H9 (cell line): ENCODE measurements around the gene TRMT2A. TPM values are rescaled to one million over a fixed set of nuclear protein-coding genes. Genes with fewer than 3 reads are reported as not detected.

Experiments used
- DNase-seq: peaks from one replicate; pipeline ENCODE4 v3.0.0-alpha.2; 2017
- H2AFZ ChIP-seq: one replicate; pipeline ENCODE4 v1.6.1; 2013; ENCODE audit warnings: mild to moderate bottlenecking, low read length, control low read depth, moderate library complexity
- H2AK5ac ChIP-seq: 2 replicates; pipeline ENCODE4 v1.6.1; 2013; ENCODE audit warnings: low read length, control low read depth, mixed read lengths; ENCODE audit not compliant: insufficient read length
- H2BK120ac ChIP-seq: one replicate; pipeline ENCODE4 v1.6.1; 2013; ENCODE audit warnings: low read depth, mild to moderate bottlenecking, low read length, control low read depth, inconsistent platforms; ENCODE audit not compliant: poor library complexity, severe bottlenecking
- H2BK12ac ChIP-seq: 2 replicates; pipeline ENCODE4 v1.6.1; 2013; ENCODE audit warnings: low read length, control low read depth, mixed read lengths, low read depth; ENCODE audit not compliant: insufficient read length
- H2BK15ac ChIP-seq: 2 replicates; pipeline ENCODE4 v1.6.1; 2013; ENCODE audit warnings: low read depth, low read length, control low read depth
- H2BK20ac ChIP-seq: one replicate; pipeline ENCODE4 v1.6.1; 2013; ENCODE audit warnings: low read depth, mild to moderate bottlenecking, low read length, control low read depth, inconsistent platforms; ENCODE audit not compliant: poor library complexity, severe bottlenecking
- H2BK5ac ChIP-seq: 2 replicates; pipeline ENCODE4 v1.6.1; 2013; ENCODE audit warnings: low read length, control low read depth, mixed read lengths; ENCODE audit not compliant: insufficient read length
- H3K14ac ChIP-seq: 2 replicates; pipeline ENCODE4 v1.6.1; 2013; ENCODE audit warnings: low read length, control low read depth; ENCODE audit not compliant: insufficient read depth
- H3K18ac ChIP-seq: 2 replicates; pipeline ENCODE4 v1.6.1; 2013; ENCODE audit warnings: low read depth, mild to moderate bottlenecking, mixed read lengths, low read length, control low read depth; ENCODE audit not compliant: insufficient read length
- H3K23ac ChIP-seq: 2 replicates; pipeline ENCODE4 v1.6.1; 2013; ENCODE audit warnings: low read length, control low read depth, mixed read lengths, low read depth; ENCODE audit not compliant: insufficient read length
- H3K23me2 ChIP-seq: 2 replicates; pipeline ENCODE4 v1.6.1; 2013; ENCODE audit warnings: low read depth, mild to moderate bottlenecking, mixed read lengths, low read length, control low read depth; ENCODE audit not compliant: insufficient read length, poor library complexity, severe bottlenecking
- H3K27ac ChIP-seq: 2 replicates; pipeline ENCODE4 v1.5.1; 2013; ENCODE audit warnings: low read length, control low read depth, mixed read lengths, low read depth; ENCODE audit not compliant: insufficient read length
- H3K27me3 ChIP-seq: 2 replicates; pipeline ENCODE4 v1.6.1; 2013; ENCODE audit warnings: low read length, control low read depth, inconsistent platforms; ENCODE audit not compliant: insufficient read depth
- H3K4ac ChIP-seq: 2 replicates; pipeline ENCODE4 v1.6.1; 2013; ENCODE audit warnings: low read depth, mild to moderate bottlenecking, control low read depth, inconsistent platforms, low read length, moderate library complexity
- H3K4me1 ChIP-seq: 2 replicates; pipeline ENCODE4 v1.6.1; 2013; ENCODE audit warnings: low read length, control low read depth, inconsistent platforms; ENCODE audit not compliant: insufficient read depth
- H3K4me2 ChIP-seq: 2 replicates; pipeline ENCODE4 v1.6.1; 2013; ENCODE audit warnings: low read length, control low read depth, mixed read lengths; ENCODE audit not compliant: insufficient read length, insufficient read depth
- H3K56ac ChIP-seq: 2 replicates; pipeline ENCODE4 v1.6.1; 2013; ENCODE audit warnings: low read depth, mild to moderate bottlenecking, mixed read lengths, low read length, control low read depth; ENCODE audit not compliant: insufficient read length
- H3K79me1 ChIP-seq: 2 replicates; pipeline ENCODE4 v1.6.1; 2013; ENCODE audit warnings: low read depth, mild to moderate bottlenecking, moderate library complexity, low read length, control low read depth, inconsistent platforms; ENCODE audit not compliant: insufficient read depth, poor library complexity, severe bottlenecking
- H3K79me2 ChIP-seq: 2 replicates; pipeline ENCODE4 v1.6.1; 2013; ENCODE audit warnings: low read length, control low read depth, inconsistent platforms; ENCODE audit not compliant: insufficient read depth
- H3K9ac ChIP-seq: 2 replicates; pipeline ENCODE4 v1.6.1; 2013; ENCODE audit warnings: low read length, control low read depth, mixed read lengths; ENCODE audit not compliant: insufficient read length; ENCODE audit errors: extremely low read depth
- H3K9me3 ChIP-seq: one replicate; pipeline ENCODE4 v1.6.1; 2013; ENCODE audit warnings: low read depth, low read length, inconsistent platforms; ENCODE audit not compliant: control insufficient read depth
- H3T11ph ChIP-seq: one replicate; pipeline ENCODE4 v1.6.1; 2013; ENCODE audit warnings: mild to moderate bottlenecking, low read length, control low read depth, inconsistent platforms
- H4K20me1 ChIP-seq: one replicate; pipeline ENCODE4 v1.6.1; 2013; ENCODE audit not compliant: control insufficient read depth, insufficient read length, insufficient read depth
- H4K5ac ChIP-seq: 2 replicates; pipeline ENCODE4 v1.6.1; 2013; ENCODE audit warnings: low read depth, mild to moderate bottlenecking, mixed read lengths, low read length, control low read depth; ENCODE audit not compliant: insufficient read length
- H4K8ac ChIP-seq: replicated peaks from 2 replicates; pipeline ENCODE4 v1.6.1; 2013; ENCODE audit warnings: low read length, control low read depth, mixed read lengths, low read depth; ENCODE audit not compliant: insufficient read length
- H4K91ac ChIP-seq: 2 replicates; pipeline ENCODE4 v1.6.1; 2013; ENCODE audit warnings: low read depth, mild to moderate bottlenecking, moderate library complexity, mixed read lengths, low read length, control low read depth; ENCODE audit not compliant: insufficient read length
- H3K27ac Mint-ChIP-seq, 3 experiments: 2 replicates in 2 of 3; 3 replicates in 1 of 3; pipeline ENCODE4 v1.8.0; 2020 to 2021; ENCODE audit warnings: mixed read lengths in 3 of 3, mild to moderate bottlenecking in 1 of 3, moderate library complexity in 1 of 3
- H3K27me3 Mint-ChIP-seq: 2 replicates; pipeline ENCODE4 v1.8.0; 2021; ENCODE audit warnings: low read depth, mild to moderate bottlenecking, moderate library complexity, mixed read lengths
- H3K36me3 Mint-ChIP-seq, 3 experiments: 2 replicates in 2 of 3; 3 replicates in 1 of 3; pipeline ENCODE4 v1.8.0; 2020 to 2021; ENCODE audit warnings: low read depth in 3 of 3, mixed read lengths in 3 of 3; ENCODE audit not compliant: insufficient read depth in 1 of 3
- H3K4me1 Mint-ChIP-seq, 2 experiments: 2 replicates each; pipeline ENCODE4 v1.8.0; 2020; ENCODE audit warnings: mixed read lengths in 2 of 2
- H3K4me3 Mint-ChIP-seq, 2 experiments: 2 replicates in 1 of 2; 3 replicates in 1 of 2; pipeline ENCODE4 v1.8.0; 2020 to 2021; ENCODE audit warnings: mild to moderate bottlenecking in 2 of 2, mixed read lengths in 2 of 2, moderate library complexity in 1 of 2
- H3K9me3 Mint-ChIP-seq, 2 experiments: 2 replicates in 1 of 2; 3 replicates in 1 of 2; pipeline ENCODE4 v1.8.0; 2020; ENCODE audit warnings: mild to moderate bottlenecking in 2 of 2, mixed read lengths in 2 of 2, moderate library complexity in 1 of 2
- WGBS: extraction: QIAGEN DNeasy Blood & Tissue Kit; methylation state at CpG from one replicate; pipeline ENCODE4 v1.1.7; 2013; ENCODE audit warnings: missing lambda C conversion rate, low lambda C conversion rate, mixed read lengths; ENCODE audit not compliant: insufficient read length; ENCODE audit errors: extremely low coverage; 5-methylcytosine and 5-hydroxymethylcytosine counted together
- total RNA-seq: library from RNA; stranded (reverse); gene quantifications from 2 replicates; pipeline ENCODE4 v1.2.1, GENCODE V29; 2021
- TF ChIP-seq, protein P1 (sequence below): fragments of 200-600 bp; sonication (generic); conservative IDR thresholded peaks from 3 replicates; pipeline ENCODE4 v1.8.0; 2021; ENCODE audit warnings: antibody characterized with exemption, mild to moderate bottlenecking

The TRMT2A gene
- total RNA-seq, 1 experiment from 2014 or later, result 58.2 TPM

DNA sequence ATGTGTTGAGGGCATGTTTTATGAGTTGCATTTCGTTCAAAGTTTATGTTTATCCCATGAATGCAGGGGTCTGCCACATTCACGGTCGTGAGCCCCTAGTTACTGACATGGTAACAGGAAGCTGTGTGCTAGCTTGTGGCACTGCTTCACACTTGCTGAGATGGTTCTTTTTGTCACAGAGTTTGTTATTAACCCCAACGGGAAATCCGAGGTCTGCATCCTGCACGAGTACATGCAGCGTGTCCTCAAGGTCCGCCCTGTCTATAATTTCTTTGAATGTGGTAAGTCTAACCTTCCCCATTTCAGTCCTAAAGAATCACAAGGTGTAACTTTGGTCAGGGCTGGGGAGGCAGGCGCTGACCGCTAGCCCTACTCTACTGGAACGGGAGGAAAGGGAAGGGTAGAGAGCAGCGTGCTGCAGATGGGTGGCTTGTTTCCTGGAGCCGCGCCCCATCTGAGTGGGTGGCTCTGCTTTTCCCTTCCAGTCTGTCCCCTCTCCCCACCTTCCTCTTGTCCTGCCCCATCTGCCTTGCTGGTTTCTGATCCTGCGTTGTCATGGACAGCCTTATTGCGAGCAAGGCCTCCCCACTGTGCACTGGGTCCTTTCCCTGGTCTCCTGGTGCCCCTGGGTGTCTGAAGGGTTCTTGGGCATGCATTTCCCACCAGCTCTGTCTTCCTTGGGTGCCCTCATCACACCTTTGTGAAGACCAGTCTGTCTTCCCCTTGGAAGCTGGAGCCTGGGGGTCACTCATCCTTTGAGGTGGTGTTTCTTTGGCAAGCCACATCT, 25.1 kb downstream of the TRMT2A start:
- Histone ChIP-seq H3K18ac (no peak overlapping the region), H3T11ph (no peak overlapping the region), H3K27me3 (no peaks in the 10 kb centered on the region), H2AK5ac (no peak overlapping the region), H3K23ac (no peak overlapping the region), H3K4me2 (no peak overlapping the region), H3K79me1 (peaks cover 4% of the 10 kb centered on the region), H2BK120ac (no peak overlapping the region), H3K9me3 (no peaks in the 10 kb centered on the region), H4K8ac (no peak overlapping the region), H4K5ac (no peak overlapping the region), H3K56ac (no peak overlapping the region), H3K23me2 (no peaks in the 10 kb centered on the region), H2BK5ac (no peak overlapping the region), H4K20me1 (no peaks in the 10 kb centered on the region), H3K79me2 (0 out of 2 replicates have a peak, but pooled peaks cover 3% of the 10 kb centered on the region), H3K27ac (no peak overlapping the region), H3K4me1 (no peaks in the 10 kb centered on the region), H2AFZ (no peak overlapping the region), H2BK15ac (no peak overlapping the region), H3K4ac (no peak overlapping the region), H2BK12ac (no peak overlapping the region), H4K91ac (no peak overlapping the region), H3K9ac (no peak overlapping the region), H3K14ac (no peak overlapping the region), H2BK20ac (no peak overlapping the region)
- no peak overlapping the region; a peak in 1 of 5 replicates for H3K4me3 Mint-ChIP-seq
- no CpG with 5 or more reads among the region's 16 CpGs for WGBS
- TF ChIP-seq, protein P1, sequence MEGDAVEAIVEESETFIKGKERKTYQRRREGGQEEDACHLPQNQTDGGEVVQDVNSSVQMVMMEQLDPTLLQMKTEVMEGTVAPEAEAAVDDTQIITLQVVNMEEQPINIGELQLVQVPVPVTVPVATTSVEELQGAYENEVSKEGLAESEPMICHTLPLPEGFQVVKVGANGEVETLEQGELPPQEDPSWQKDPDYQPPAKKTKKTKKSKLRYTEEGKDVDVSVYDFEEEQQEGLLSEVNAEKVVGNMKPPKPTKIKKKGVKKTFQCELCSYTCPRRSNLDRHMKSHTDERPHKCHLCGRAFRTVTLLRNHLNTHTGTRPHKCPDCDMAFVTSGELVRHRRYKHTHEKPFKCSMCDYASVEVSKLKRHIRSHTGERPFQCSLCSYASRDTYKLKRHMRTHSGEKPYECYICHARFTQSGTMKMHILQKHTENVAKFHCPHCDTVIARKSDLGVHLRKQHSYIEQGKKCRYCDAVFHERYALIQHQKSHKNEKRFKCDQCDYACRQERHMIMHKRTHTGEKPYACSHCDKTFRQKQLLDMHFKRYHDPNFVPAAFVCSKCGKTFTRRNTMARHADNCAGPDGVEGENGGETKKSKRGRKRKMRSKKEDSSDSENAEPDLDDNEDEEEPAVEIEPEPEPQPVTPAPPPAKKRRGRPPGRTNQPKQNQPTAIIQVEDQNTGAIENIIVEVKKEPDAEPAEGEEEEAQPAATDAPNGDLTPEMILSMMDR, result no peak
- no peaks in the 10 kb centered on the region for H3K4me1 Mint-ChIP-seq
- H3K36me3 Mint-ChIP-seq, result peaks cover 81 to 100% (median 99%) of the 10 kb centered on the region in 3 experiments
- DNase-seq, result no peak
- H3K27me3 Mint-ChIP-seq, result no peaks in the 10 kb centered on the region; the same call in 1 of the 2 replicates
- H3K9me3 Mint-ChIP-seq, result no peaks in the 10 kb centered on the region
- 0 out of 7 replicates have a peak overlapping the region, but pooled peaks of 1 of the 3 experiments have one; percentile 53 for H3K27ac Mint-ChIP-seq
